Loucy (cell line): Measurements from ENCODE around the gene DSCAM.

Experiments used
- CTCF ChIP-seq: fragments of 200-600 bp; sonication (generic); conservative IDR thresholded peaks from 2 replicates; pipeline ENCODE4 v1.5.1; 2014; ENCODE audit warnings: mild to moderate bottlenecking, antibody characterized with exemption, low read length
- EZH2phosphoT487 ChIP-seq: fragments of 200-600 bp; IDR thresholded peaks from 2 replicates; pipeline ENCODE4 v1.6.1; 2018; ENCODE audit warnings: antibody characterized with exemption, mild to moderate bottlenecking, moderate library complexity, borderline replicate concordance

GRCh38 chr21:40562242-40563002, 284.5 kb downstream of the DSCAM start:
- TF ChIP-seq CTCF (no peak), EZH2phosphoT487 (no peak)
